T-helper 22 cell (primary cell): Measurements from ENCODE around the gene TIMP4.

Experiments
- DNase-seq: peaks from one replicate; pipeline ENCODE4 v3.0.0-alpha.2; 2020; ENCODE audit warnings: low read depth

The TIMP4 gene

GRCh38 chr3:12158387-12159226, at the start of gene TIMP4:
Gene TIMP4, minus strand, starts transcription at chr3:12158912. Its CDS starts 72 bp downstream, at chr3:12158840.
- DNase-seq = no peak

GRCh38 chr3:12205171-12205570, 46.5 kb upstream of the TIMP4 start:
- DNase-seq = no peak

GRCh38 chr3:12201813-12202212, 43.1 kb upstream of the TIMP4 start:
- DNase-seq = no peak

DNA sequence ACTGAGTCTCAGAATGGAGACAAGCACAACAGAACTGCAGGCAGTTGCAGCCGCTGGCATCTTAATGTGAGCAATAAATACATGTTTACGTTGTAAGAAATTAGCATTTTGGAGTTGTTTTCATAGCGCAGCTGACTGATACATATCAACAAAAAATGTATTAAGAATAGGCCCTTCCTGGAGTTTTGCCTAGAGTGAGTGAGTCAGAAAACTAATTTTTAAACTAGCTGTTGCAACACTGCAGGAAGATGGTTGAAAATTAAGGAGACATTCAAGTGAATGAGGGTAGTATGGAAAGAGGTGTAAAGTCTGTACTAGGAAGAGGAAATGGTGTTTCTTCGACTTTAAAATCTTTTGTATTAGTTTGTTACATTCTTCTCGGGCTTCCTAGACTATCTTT, 39.6 kb upstream of the TIMP4 start:
- DNase-seq = no peak

DNA sequence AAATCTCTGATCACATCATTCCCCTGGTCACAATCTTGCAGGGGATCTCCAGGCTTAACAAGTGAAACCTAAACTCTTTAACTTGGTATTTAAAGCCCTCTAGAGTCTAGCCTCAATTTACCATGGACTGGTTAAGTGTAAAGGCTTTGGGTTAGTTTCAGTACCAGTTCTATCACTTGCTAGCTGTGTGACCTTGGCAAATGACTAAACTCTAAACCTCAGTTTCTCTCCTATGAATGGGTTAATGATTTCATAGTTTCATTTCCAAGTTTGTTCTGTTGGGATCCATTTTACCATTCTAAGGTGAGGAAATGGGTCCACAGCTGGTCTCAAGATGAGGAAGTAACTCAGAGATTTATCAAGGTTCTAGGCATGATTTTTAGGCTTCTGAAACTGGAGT, 38.8 kb upstream of the TIMP4 start:
- DNase-seq = no peak

GRCh38 chr3:12196684-12197083, 38.0 kb upstream of the TIMP4 start:
- DNase-seq = no peak

DNA sequence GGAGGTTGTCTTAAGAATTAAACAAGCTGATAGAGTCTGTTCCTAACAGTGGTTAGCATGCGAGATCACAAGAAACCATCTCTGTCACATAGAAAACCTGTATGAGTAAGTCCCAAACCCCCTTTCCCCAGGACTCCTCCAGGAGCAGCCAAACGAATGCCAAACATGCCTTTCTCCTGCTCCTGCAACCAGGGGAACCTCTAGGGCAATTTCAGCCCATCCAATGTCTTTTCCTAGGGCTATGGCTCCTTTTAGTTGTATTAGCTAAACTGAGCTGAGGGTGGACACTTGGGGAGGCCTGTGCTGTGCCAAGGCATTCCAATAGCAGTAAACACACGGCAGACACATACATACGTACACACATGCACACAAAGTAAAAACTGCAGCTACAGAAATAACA, 36.5 kb upstream of the TIMP4 start:
- DNase-seq = no peak

GRCh38 chr3:12194669-12195161, 36.0 kb upstream of the TIMP4 start:
- DNase-seq = no peak

DNA sequence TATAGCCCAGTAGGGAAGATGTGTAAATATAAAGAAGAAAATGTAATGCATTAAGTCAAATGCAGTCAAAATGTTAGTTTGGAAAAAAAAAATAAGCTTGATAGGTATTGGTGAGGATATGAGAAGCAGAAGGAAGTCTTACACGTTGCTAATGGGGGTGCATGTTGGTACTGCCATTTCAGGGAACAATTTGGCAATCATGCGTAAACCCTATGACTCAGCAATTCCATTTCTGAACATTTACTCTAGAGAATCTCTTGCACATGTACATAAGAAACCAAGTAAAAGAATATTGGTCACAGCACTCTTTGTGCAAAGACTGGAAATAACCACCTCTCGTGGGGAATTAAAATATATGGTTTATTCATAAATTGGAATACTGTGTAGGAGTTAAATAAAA, 35.5 kb upstream of the TIMP4 start:
- no peak for DNase-seq

DNA sequence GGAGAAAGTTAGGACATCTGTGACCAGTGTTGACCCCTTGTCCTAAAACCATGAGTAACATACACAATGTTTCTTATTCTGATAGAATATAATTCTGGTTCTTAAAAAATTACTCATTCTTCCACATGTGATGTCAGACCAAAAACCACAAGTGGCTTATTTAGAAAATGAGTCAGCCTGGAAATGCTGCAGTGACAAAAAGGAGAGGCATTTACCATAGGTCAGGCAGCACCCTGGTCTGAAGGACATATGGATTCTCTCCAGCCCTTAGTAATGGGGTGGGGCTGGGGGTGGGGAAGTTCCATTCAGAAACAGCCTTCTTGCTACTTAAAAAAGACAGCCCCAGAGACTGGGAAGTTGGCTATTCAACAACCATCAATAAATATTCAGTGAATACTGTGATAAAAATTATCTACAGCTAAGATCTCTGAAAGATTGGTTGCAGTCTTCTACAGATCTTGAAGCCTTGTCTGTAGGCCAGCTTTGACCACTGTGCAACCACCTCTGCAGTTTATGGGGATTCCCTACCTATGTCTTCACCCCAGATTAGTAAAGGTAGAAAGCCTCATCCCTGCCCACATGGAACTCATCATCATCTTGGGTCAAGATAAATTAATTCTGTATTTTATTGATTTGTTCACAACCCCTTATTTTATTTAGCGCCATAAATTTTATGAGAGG, 34.9 kb upstream of the TIMP4 start:
- DNase-seq = no peak

GRCh38 chr3:12192655-12193484, 34.2 kb upstream of the TIMP4 start:
- DNase-seq = no peak

- no peak for DNase-seq
Measured at GRCh38 chr3:12192173-12192572, 33.5 kb upstream of the TIMP4 start.

DNA sequence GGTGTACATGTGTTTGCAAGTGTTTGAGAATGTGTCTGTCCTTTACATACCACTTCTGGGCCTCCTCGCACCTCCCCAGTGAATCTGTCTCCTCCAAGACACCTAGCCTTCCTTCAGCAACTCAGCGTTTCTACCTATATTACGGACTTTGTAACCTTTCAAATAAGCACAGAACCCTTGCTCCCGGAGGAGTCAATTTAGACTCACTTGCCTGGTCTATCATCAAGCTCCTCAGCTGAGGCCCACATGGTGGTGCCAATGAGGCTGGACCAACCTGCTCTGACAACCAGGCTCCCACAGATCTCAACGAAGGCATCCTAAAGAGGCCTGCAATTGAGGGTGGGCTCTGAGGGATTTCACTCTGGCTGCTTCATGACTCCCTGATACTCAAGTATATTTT, 32.8 kb upstream of the TIMP4 start:
- no peak for DNase-seq

GRCh38 chr3:12190832-12191231, 32.1 kb upstream of the TIMP4 start:
- DNase-seq = no peak

DNA sequence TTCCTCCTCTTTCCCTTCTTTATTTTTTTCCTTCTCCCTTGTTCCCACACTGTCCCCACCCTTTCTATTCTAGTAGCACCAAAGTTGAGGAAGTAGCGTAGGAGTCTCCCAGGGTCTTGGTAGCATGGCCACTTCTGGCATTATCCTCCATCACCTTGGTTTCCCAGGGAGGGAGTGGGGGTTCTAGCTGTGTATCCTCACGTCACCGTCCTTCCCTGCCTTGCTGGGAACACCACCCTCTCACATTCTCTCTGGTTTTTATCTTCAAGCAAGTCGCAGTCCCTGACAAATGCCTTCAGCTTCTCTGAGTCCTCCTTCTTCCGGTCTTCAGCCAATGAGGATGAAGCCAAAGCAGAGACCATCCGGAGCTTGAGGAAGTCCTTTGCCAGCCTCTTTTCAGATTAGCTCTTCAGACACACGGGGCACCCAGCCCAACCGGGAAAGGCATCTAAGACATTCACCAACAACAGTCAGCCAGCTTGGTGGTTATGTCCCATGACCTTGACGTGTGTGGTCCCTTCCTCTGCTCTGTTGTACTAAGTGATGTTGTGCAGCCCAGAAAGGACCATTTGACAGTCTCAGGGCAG, 31.6 kb upstream of the TIMP4 start:
- no peak for DNase-seq

GRCh38 chr3:12188681-12189287, 30.1 kb upstream of the TIMP4 start:
- no peak for DNase-seq

GRCh38 chr3:12188328-12188648, 29.6 kb upstream of the TIMP4 start:
- DNase-seq = no peak

DNA sequence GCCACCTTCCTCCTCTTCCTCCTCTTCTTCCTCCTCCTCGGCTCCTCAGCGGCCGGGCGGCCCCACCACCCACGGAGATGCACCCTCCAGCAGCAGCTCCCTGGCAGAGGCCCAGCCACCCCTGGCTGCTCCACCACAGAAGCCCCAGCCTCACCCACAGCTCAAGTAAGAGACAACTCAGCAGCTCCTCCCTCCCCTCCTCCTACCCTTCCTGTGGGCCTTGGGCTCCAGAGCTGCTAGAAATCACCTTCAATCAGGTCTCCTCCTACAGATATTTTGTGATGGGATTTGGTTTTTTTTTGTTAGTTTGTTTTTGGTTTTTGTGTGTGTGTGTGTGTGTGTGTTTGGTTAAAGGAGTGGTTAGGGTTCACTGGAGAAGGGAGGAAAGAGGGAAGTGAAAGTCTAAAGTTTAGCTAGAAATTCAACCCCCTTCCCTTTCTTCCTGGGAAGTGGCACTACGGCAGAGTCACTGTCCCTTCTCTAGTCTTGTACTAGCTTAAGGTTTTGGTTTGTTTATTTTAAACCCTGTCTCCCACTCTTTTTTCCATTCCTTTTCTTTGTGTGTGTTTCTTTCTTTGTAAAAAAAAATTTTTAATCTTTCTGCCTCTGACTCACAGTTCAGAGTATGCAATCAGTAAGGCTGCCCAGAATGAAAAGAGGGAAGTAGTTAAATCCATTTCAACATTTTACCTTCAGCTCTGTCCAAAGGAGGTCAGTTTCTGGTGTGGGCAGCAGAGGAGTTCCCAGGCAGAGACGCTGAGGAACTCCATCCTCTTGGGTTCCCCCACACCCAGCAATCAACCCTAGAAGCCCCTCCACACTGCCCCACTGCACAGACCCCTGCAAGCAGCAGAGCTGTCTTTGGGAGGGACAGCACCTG, 29.0 kb upstream of the TIMP4 start:
- no peak for DNase-seq

DNA sequence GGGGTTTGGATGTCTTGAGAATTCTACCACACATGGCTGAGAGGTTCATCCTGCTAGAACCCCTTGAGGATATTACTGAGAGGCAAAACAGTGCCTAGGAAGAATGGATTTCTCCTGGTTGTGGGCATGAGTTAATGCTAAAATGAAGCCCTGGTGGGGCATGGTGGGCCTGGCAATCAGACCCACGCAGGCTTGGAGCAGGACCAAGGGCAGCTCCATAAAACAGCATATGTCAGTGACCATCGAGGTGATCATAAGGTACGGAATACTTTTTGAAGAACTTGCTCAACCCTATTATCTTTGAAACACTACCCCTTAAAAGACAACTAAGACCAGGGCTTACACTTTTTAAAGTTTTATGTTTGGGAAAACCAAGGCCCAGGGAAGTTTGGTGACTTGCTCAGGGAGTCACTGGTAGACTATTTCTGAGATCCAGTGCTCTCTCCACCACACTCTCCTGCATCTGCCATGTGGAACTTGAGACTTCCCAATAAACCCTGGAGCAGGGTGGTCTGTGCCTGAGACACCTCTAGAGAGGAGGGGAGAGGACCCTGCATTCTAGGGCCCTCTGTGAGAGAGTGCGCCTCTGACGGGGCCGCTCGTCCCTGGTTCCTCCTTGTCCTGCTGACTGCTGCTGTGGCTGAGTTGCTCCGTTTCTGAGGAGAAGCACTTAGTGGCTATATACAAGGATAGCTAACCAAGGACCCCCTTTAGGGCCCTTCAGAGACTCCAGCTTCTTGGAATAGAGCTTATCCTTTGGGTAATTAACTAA, 28.0 kb upstream of the TIMP4 start:
- DNase-seq = no peak

- DNase-seq = no peak
Measured at GRCh38 chr3:12186046-12186445, 27.3 kb upstream of the TIMP4 start.
